ENCODE measurements around the gene DUSP16.
"Not testable (repeated sequence)": the region's sequence is repeated elsewhere in the genome, so short reads cannot be mapped to it uniquely, and the experiment has no call there.

DUSP16 gene

GRCh38 chr12:12548713-12549112 is 13.9 kb downstream of the DUSP16 start:
- no peak for DNase-seq (ENCODE audit: low read depth)

- DNase-seq (ENCODE audit: low read depth) = no peak
These were observed 16.3 kb downstream of the DUSP16 start for GRCh38 chr12:12546314-12546772.

GRCh38 chr12:12543959-12544358 is 18.7 kb downstream of the DUSP16 start:
- DNase-seq (ENCODE audit: low read depth) = no peak

DNA sequence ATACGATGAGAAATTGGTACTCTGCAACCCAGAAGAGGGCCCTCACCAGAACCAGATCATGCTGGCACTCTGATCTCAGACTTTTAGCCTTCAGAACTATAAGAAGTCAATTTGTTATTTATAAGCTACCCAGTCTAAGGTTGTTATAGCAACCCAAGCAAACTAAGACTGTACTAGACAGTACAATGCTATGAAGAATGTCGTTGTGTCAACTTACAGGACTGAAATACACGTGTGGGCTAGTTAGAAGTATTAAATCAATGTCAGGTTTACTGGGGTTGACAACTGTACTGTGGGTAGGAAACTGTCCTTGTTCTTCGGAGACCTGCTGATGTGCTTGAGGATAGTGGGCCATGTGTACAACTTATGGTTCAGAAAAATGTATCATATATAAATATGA is 19.7 kb downstream of the DUSP16 start:
- no peak for DNase-seq (ENCODE audit: low read depth)

- DNase-seq (ENCODE audit: low read depth) = no peak
These were observed 20.4 kb downstream of the DUSP16 start for GRCh38 chr12:12542286-12542685.

- no peak for DNase-seq (ENCODE audit: low read depth)
These were observed 20.9 kb downstream of the DUSP16 start for GRCh38 chr12:12541782-12542181.

DNA sequence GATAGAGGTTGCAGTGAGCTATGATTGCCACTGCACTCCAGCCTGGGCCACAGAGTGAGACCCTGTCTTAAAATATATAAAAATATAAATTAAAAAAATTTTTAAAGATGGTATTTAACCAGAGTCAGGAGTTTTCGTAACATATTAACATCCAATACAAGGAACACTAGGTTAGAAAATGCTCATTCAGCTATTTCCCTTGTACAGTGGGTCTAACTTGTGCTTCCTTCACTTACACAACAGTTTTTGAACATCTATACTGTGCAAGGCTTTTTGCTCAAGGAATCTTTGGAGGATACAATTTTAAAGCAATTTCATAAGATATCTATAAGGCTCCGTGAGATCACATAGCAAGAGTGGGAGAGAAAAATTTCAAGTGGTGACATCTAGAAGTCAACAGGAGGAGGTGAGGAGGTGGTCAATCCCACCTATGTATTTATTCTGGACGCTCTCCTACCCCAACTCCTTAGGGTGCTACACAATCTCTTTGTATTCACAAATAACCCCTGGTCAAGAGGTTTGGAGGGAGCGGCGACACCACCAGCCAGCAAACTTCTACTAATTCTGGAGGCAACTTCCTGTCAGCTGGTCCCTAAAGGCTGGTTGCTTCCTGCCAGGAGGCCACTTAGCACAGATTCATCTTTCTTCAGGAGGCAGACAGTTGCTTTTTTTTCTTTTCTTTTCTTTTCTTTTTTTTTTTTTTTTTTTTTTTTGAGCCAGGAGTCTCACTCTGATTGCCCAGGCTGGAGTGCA is 22.2 kb downstream of the DUSP16 start:
- DNase-seq (ENCODE audit: low read depth) = no peak

DNA sequence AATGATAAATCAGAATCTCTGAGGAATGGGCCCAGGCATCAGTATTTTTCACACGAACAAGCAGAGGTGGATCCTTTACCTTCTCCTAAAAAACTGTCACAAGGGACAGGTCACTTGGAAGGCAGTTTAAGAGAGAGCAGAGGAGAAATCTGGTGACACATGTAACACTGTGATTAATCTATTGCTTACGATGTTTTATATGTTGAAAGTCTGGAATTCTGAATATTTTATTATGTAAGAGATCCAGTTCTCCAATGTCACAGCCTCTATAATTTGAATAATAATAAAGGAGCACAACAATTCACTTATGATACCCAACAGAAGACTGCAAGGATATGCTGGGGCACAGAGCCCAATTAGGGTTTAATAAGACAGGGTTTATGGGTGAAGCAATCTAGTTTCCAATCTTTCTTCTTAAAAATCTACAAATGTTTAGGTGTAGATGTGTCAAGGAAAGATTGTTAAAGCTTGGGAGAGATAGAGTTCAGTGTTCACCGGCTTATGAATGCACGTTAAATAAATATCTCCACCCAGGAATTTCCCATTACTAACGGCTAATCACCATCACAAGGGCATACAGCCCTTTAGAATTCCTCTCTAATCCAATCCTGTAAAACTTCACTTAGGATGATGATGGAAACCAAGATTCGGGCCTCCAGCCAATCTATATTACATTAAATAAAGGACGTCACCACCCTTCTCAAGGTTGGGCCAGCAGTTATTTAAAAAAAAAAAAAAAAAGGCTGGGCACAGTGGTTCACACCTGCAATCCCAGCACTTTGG is 23.4 kb downstream of the DUSP16 start:
- no peak for DNase-seq (ENCODE audit: low read depth)

GRCh38 chr12:12538535-12538934 is 24.1 kb downstream of the DUSP16 start:
- DNase-seq (ENCODE audit: low read depth) = no peak

- DNase-seq (ENCODE audit: low read depth) = no peak
These were observed 25.2 kb downstream of the DUSP16 start for GRCh38 chr12:12537421-12537820.

DNA sequence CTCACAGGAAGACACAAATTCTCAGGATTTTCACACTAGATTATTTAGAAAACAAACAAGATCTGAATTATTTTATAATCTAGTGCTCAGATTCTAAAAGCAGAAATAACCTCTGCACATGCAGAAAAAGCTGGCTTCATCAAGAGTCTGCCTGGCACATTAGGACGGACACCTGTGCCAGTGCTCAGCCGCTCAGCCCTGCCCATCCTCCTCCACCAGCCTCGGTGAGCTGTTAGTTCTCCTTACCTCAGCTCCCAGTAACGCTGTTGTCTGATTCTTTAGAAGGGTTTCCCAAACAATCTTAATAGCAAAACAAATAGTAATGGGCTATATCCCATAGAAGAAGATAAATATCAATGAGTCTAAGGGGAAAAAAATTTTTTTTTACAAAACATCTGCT is 27.7 kb downstream of the DUSP16 start:
- no peak for DNase-seq (ENCODE audit: low read depth)

GRCh38 chr12:12534166-12534866 is 28.3 kb downstream of the DUSP16 start:
- DNase-seq (ENCODE audit: low read depth) = no peak

- DNase-seq (ENCODE audit: low read depth) = no peak
These were observed 29.3 kb downstream of the DUSP16 start for GRCh38 chr12:12533238-12533829.

DNA sequence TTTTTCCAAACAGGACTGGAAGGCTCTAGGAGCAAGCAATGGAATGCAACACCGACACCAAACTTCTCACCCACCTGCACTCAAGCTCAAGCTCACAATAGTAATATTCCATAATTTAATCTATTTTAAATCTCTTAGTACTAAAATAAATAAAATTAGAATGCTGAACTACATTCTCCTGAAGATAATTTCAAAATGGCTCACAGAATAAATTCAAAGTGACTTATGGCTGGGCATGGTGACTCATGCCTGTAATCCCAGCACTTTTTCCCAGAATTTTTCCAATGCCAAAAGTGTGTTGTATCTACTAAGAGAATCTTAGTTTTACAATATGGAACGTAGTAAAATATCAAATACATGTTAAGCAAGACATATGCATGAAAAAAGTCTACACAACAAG is 31.5 kb downstream of the DUSP16 start:
- no peak for DNase-seq (ENCODE audit: low read depth)

DNA sequence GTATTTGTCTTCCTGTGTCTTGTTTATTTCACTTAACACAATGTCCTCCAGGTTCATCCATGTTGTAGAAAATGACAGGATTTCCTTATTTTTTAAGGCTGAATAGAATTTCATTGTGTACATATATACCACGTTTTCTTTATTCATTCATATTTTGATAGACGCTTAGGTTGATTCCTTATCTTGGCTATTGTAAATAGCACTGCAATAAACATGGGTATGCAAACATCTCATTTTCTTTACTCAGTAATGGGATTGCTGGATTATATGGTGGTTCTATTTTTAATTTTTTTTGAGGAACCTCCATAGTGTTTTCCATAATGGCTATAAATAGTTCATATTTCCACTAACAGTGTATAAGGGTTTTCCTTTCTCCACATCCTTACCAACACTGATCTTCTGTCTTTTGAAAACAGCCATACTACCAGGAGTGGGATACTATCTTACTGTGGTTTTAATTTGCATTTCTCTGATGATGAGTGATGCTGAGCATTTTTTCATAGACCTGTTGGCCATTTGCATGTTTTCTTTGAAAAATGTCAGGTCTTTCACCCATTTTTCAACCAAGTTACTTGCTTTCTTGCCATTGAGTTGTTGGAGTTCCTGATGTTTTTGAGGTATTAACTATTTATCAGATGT is 32.8 kb downstream of the DUSP16 start:
- no peak for DNase-seq (ENCODE audit: low read depth)

GRCh38 chr12:12528361-12529270 is 34.0 kb downstream of the DUSP16 start:
- DNase-seq (ENCODE audit: low read depth) = no peak

- no peak for DNase-seq (ENCODE audit: low read depth)
These were observed 34.8 kb downstream of the DUSP16 start for GRCh38 chr12:12527820-12528296.

GRCh38 chr12:12524128-12524527 is 38.5 kb downstream of the DUSP16 start:
- DNase-seq (ENCODE audit: low read depth) = no peak

GRCh38 chr12:12523229-12523628 is 39.4 kb downstream of the DUSP16 start:
- DNase-seq (ENCODE audit: low read depth) = no peak

DNA sequence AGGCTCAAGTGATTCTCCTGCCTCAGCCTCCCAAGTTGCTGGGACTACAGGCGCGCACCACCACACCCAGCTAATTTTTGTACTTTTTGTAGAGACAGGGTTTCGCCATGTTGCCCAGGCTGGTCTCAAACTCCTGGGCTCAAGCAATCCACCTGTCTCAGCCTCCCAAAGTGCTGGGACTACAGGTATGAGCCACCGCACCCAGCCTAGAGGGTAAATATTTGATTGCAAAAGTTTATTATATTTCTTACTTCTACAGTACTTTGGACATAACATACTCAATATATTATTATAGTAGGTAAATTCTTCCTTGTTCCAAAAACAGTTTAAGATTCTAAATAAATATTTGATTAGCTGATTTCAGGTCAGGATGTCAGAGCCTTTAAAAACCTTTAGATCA is 40.0 kb downstream of the DUSP16 start:
- DNase-seq (ENCODE audit: low read depth) = not testable (repeated sequence)

GRCh38 chr12:12521888-12522287 is 40.8 kb downstream of the DUSP16 start:
- DNase-seq (ENCODE audit: low read depth) = no peak
